GM19238 (cell line): ENCODE data around the gene GRB2.
"Not testable (repeated sequence)": the region's sequence is repeated elsewhere in the genome, so short reads cannot be mapped to it uniquely, and the experiment has no call there.

Experiments
- DNase-seq: peaks from one replicate; pipeline ENCODE4 v3.0.0; 2011; ENCODE audit warnings: low spot score; ENCODE audit not compliant: insufficient read length

The GRB2 gene

GRCh38 chr17:75288770-75289114, 116.7 kb downstream of the GRB2 start:
- no peak for DNase-seq

- no peak for DNase-seq
Observed at GRCh38 chr17:75288359-75288758, 117.1 kb downstream of the GRB2 start.

GRCh38 chr17:75287221-75287620, 118.3 kb downstream of the GRB2 start:
- no peak for DNase-seq

GRCh38 chr17:75285123-75285522, 120.4 kb downstream of the GRB2 start:
- DNase-seq = no peak

GRCh38 chr17:75280189-75280588, 125.3 kb downstream of the GRB2 start:
- not testable (repeated sequence) for DNase-seq

DNA sequence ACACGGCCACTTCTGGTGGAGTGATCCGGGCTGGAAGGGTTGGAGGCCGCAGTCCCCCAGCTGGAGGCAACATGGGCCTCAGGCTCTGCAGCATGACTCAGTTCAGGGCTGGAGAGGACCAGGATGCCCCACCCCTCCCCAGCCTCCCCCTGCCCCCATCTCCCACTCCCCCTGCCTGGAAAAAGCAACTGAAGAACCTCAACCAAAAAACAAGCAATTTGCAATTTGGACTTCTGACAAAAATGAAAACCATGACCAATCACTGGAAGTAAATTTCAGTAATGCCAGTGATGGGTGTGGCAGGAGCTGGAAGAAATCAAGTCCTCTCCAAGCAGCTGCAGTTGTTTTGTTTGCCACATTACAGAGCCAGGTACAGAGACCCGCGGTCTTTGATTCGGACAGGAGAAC, 127.8 kb downstream of the GRB2 start:
- no peak for DNase-seq

- DNase-seq = no peak
Observed at GRCh38 chr17:75273977-75274708, 131.3 kb downstream of the GRB2 start.

DNA sequence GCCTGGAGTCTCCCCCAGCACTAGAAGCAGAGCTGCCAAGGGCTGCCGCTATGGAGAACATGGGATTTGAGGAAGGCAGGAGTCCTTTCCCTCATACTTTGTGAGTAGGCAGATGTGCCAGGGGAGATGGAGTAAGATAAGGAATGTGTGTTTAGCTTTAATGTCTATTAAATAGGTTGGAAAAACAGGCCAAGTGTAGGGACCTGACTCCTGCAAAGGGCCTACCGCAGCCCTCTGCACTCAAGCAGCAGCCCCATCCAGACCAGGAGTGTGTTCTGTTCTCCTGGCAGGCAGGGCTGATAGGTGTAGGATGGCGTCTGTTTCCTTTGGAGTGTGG, 132.7 kb downstream of the GRB2 start:
- no peak for DNase-seq

- no peak for DNase-seq
Observed at GRCh38 chr17:75271955-75272847, 133.3 kb downstream of the GRB2 start.

- peak; percentile 98 for DNase-seq
Observed at GRCh38 chr17:75271233-75271954, 134.1 kb downstream of the GRB2 start.

DNA sequence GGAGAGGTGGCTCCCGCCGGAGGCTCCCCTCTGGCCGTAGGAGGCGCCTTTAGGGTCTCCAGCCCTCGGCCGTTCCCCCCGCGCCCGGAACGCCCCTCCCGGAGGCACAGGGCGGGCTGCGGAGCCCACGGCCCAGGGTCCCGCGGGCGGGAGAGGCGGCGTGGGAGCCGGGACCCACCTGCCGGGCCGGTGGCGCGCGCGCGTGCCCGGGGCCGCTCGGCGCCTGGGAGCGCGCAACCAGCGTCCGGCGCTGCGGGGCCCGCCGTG, 134.6 kb downstream of the GRB2 start, which contains the start of gene MIF4GD:
Gene MIF4GD, minus strand, starts transcription at position 266 of the 267 bp plus-strand sequence. CDS start 1,036 bp downstream, outside the sequence.
- no peak for DNase-seq

DNA sequence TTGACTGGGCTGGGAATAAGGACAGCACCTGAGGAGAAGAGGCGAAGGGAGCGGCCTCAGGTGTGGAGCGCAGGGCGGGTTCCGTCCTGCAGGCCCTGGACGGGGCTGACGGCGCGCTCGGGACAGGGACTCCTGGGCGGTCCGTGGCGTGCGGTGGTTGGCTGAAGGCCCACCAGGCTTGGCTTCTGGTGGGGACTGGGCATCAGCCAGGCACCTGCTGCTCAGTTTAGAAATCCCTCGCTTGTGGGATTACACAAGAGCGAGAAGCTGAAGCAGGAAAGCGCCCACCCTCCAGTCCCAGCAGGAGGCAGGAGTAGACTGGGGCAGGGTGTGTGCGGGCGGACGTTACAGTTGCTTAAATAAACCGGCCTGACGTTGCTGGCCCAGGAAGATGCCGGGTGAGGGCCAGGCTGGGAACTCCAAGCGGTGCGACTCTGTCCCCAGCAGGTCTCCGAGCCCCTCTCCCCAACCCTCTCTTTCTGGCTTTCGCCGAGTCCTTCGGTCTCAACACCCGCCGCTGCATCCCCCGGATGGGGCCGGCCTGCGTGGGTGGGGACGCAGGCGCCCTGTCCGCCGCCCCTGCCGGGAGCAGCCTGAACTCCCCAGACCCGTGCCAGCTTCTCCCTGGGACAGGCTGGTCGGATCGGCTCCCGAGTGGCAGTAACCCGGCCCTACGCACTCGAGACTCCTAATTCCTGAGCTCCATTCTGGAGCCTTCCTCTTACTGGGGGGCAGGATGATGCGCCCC, 135.1 kb downstream of the GRB2 start:
- DNase-seq = peak; percentile 71

GRCh38 chr17:75269844-75270217, 135.6 kb downstream of the GRB2 start:
- DNase-seq = no peak
